CD14-positive monocyte (primary cell): ENCODE results near the gene MRPS30. TPM values are rescaled to one million over a fixed set of nuclear protein-coding genes. Genes with fewer than 3 reads are reported as not detected.
"Not testable (repeated sequence)": the region's sequence is repeated elsewhere in the genome, so short reads cannot be mapped to it uniquely, and the experiment has no call there.

ENCODE experiments used
- DNase-seq, 3 donors: peaks; one replicate each; pipeline ENCODE4 v3.0.0-alpha.2; 2011 to 2022
- H2AFZ ChIP-seq: 2 replicates; pipeline ENCODE4 v1.6.0; 2012; ENCODE audit warnings: mild to moderate bottlenecking, low read depth, low read length, inconsistent platforms; ENCODE audit not compliant: insufficient read depth, poor library complexity, severe bottlenecking
- H3K27ac ChIP-seq, 2 donors: 1 replicate in 1 of 2; 2 replicates in 1 of 2; pipeline ENCODE4 v1.5.1; 2012 to 2013; ENCODE audit warnings: low read length in 2 of 2, control low read depth in 1 of 2, inconsistent platforms in 1 of 2, low read depth in 1 of 2, mild to moderate bottlenecking in 1 of 2
- H3K27me3 ChIP-seq, 2 donors: one replicate each; pipeline versions ENCODE4 v1.6.0 to v1.6.1; 2011 to 2013; ENCODE audit warnings: low read length in 2 of 2; ENCODE audit not compliant: control insufficient read depth in 2 of 2, insufficient read depth in 2 of 2
- H3K36me3 ChIP-seq, 2 donors: replicated peaks in 1 of 2; 1 replicate in 1 of 2; 2 replicates in 1 of 2; pipeline versions ENCODE4 v1.5.1 to v1.6.1; 2012 to 2013; ENCODE audit warnings: low read length in 2 of 2, control low read depth in 1 of 2, inconsistent platforms in 1 of 2, mild to moderate bottlenecking in 1 of 2; ENCODE audit not compliant: insufficient read depth in 2 of 2, control insufficient read depth in 1 of 2
- H3K4me1 ChIP-seq, 2 donors: 1 replicate in 1 of 2; 2 replicates in 1 of 2; pipeline versions ENCODE4 v1.5.1 to v1.6.1; 2012 to 2013; ENCODE audit warnings: low read length in 2 of 2, control low read depth in 1 of 2, inconsistent platforms in 1 of 2, mild to moderate bottlenecking in 1 of 2, moderate library complexity in 1 of 2; ENCODE audit not compliant: insufficient read depth in 2 of 2, control insufficient read depth in 1 of 2
- H3K4me2 ChIP-seq: replicated peaks from 2 replicates; pipeline ENCODE3; 2012; ENCODE audit warnings: low read length, moderate library complexity, mild to moderate bottlenecking; ENCODE audit not compliant: poor library complexity, severe bottlenecking; ENCODE audit errors: extremely low read depth
- H3K4me3 ChIP-seq, 3 experiments: fragments of 200-600 bp in 1 of 3; sonication (generic) in 1 of 3; replicated peaks in 1 of 3; 1 replicate in 2 of 3; 2 replicates in 1 of 3; pipeline ENCODE4 v1.5.1; 2011 to 2013; ENCODE audit warnings: low read length in 3 of 3, mild to moderate bottlenecking in 3 of 3, control low read depth in 2 of 3, low read depth in 2 of 3, inconsistent platforms in 1 of 3, moderate library complexity in 1 of 3
- H3K79me2 ChIP-seq: 2 replicates; pipeline ENCODE4 v1.6.0; 2012; ENCODE audit warnings: mild to moderate bottlenecking, control low read depth, inconsistent platforms, low read length, moderate library complexity; ENCODE audit not compliant: insufficient read depth
- H3K9ac ChIP-seq: 2 replicates; pipeline ENCODE4 v1.6.0; 2017; ENCODE audit warnings: low read length, mild to moderate bottlenecking; ENCODE audit not compliant: insufficient read depth, poor library complexity, severe bottlenecking
- H3K9me3 ChIP-seq, 2 donors: replicated peaks in 1 of 2; 1 replicate in 1 of 2; 2 replicates in 1 of 2; pipeline versions ENCODE4 v1.5.1 to v1.6.1; 2012 to 2013; ENCODE audit warnings: low read length in 2 of 2, control low read depth in 1 of 2; ENCODE audit not compliant: control insufficient read depth in 1 of 2, insufficient read depth in 1 of 2
- H4K20me1 ChIP-seq: 2 replicates; pipeline ENCODE4 v1.6.0; 2012; ENCODE audit warnings: mild to moderate bottlenecking, low read length, control low read depth, moderate library complexity; ENCODE audit not compliant: insufficient read depth
- H3K27ac Mint-ChIP-seq, 7 donors: one replicate each; pipeline ENCODE4 v1.8.0; 2020; ENCODE audit warnings: mild to moderate bottlenecking in 7 of 7, mixed read lengths in 7 of 7, moderate library complexity in 6 of 7, inconsistent platforms in 2 of 7
- H3K27me3 Mint-ChIP-seq, 3 donors: one replicate each; pipeline ENCODE4 v1.8.0; 2021 to 2022; ENCODE audit warnings: low read depth in 3 of 3, mild to moderate bottlenecking in 3 of 3, mixed read lengths in 3 of 3, moderate library complexity in 3 of 3, inconsistent platforms in 1 of 3
- H3K36me3 Mint-ChIP-seq, 2 donors: one replicate each; pipeline ENCODE4 v1.8.0; 2020; ENCODE audit warnings: mixed read lengths in 2 of 2, inconsistent platforms in 1 of 2, mild to moderate bottlenecking in 1 of 2
- H3K4me1 Mint-ChIP-seq: one replicate; pipeline ENCODE4 v1.8.0; 2020; ENCODE audit warnings: mild to moderate bottlenecking, mixed read lengths
- H3K4me3 Mint-ChIP-seq, 2 donors: one replicate each; pipeline ENCODE4 v1.8.0; 2020; ENCODE audit warnings: mild to moderate bottlenecking in 2 of 2, mixed read lengths in 2 of 2, moderate library complexity in 1 of 2
- H3K9me3 Mint-ChIP-seq, 7 donors: one replicate each; pipeline ENCODE4 v1.8.0; 2020 to 2022; ENCODE audit warnings: mixed read lengths in 7 of 7, mild to moderate bottlenecking in 6 of 7, moderate library complexity in 6 of 7, inconsistent platforms in 2 of 7
- CTCF ChIP-seq: fragments of 200-600 bp; IDR thresholded peaks from one replicate; pipeline ENCODE4 v1.8.0; 2022; ENCODE audit warnings: antibody characterized with exemption, mild to moderate bottlenecking
- WGBS: methylation state at CpG from one replicate; pipeline ENCODE4 v1.1.5; 2013; ENCODE audit warnings: missing lambda C conversion rate; ENCODE audit not compliant: insufficient coverage; 5-methylcytosine and 5-hydroxymethylcytosine counted together
- intact Hi-C, 2 donors: fragments of 100-400 bp; cut with micrococcal nuclease; formaldehyde crosslinking; loops; one replicate each; pipeline versions ENCODE4 v1.15.0 to v1.15.1; 2023
- polyA plus RNA-seq, 3 donors: library from polyadenylated mRNA; depleted of rRNA in 1 of 3; unstranded in 2 of 3; stranded (reverse) in 1 of 3; fragments of 300-500 nt in 2 of 3; fragments of >200 nt in 1 of 3; fragmentation: Illumina TruSeq in 2 of 3; gene quantifications; 1 replicate in 2 of 3; 2 replicates in 1 of 3; pipeline ENCODE4 v1.2.3, GENCODE V29; 2012 to 2021

Gene MRPS30
- polyA plus RNA-seq, 3 donors = 8.8 to 28.1 (median 24.7) TPM

- H3K27me3 ChIP-seq, H2AFZ ChIP-seq, DNase-seq, H3K4me3 ChIP-seq, H3K36me3 ChIP-seq, H4K20me1 ChIP-seq, H3K4me1 ChIP-seq, H3K27ac ChIP-seq, H3K27ac Mint-ChIP-seq, H3K79me2 ChIP-seq, H3K4me2 ChIP-seq, H3K36me3 Mint-ChIP-seq, H3K9ac ChIP-seq, H3K4me3 Mint-ChIP-seq, H3K4me1 Mint-ChIP-seq, intact Hi-C loops, H3K27me3 Mint-ChIP-seq: not testable (repeated sequence)
- peaks cover 36 to 39% of the 10 kb centered on the region in 2 donors for H3K9me3 ChIP-seq
- 97% methylated on average over 5 of the region's 8 CpGs for WGBS
- H3K9me3 Mint-ChIP-seq = peaks cover 14 to 40% (median 36%) of the 10 kb centered on the region in 7 donors
Measured at GRCh38 chr5:44792031-44792673, 16.6 kb upstream of the MRPS30 start.

- intact Hi-C loops = no loop called here
- Mint-ChIP-seq H3K4me1 (no peaks in the 10 kb centered on the region), H3K9me3 (peaks cover 10 to 34% (median 28%) of the 10 kb centered on the region in 7 donors), H3K27ac (no peak overlapping the region), H3K36me3 (no peaks in the 10 kb centered on the region), H3K27me3 (no peaks in the 10 kb centered on the region), H3K4me3 (no peak overlapping the region)
- no peak overlapping the region for H3K4me3 ChIP-seq
- peaks cover 29 to 30% of the 10 kb centered on the region in 2 donors for H3K9me3 ChIP-seq
- H3K4me2 ChIP-seq = no peak overlapping the region
- H4K20me1 ChIP-seq = no peaks in the 10 kb centered on the region
- H3K27ac ChIP-seq = no peak overlapping the region
- H3K9ac ChIP-seq = no peak overlapping the region
- no peak for TF ChIP-seq CTCF
- H2AFZ ChIP-seq = no peak overlapping the region
- H3K27me3 ChIP-seq = no peaks in the 10 kb centered on the region
- H3K4me1 ChIP-seq = no peaks in the 10 kb centered on the region
- no peaks in the 10 kb centered on the region for H3K36me3 ChIP-seq
- DNase-seq = no peak
- WGBS = 100% methylated on average over 1 of the region's 1 CpG
- H3K79me2 ChIP-seq = no peaks in the 10 kb centered on the region
Measured at GRCh38 chr5:44794371-44794770, 14.4 kb upstream of the MRPS30 start.
